Lung microvascular endothelial cell (primary cell): Measurements from ENCODE around the gene ASTN1. TPM values are rescaled to one million over a fixed set of nuclear protein-coding genes. Genes with fewer than 3 reads are reported as not detected.

Experiments used
- DNase-seq, 2 donors: peaks; one replicate each; pipeline versions ENCODE4 v3.0.0 to v3.0.0-alpha.2; 2010; ENCODE audit warnings: low read depth in 2 of 2
- total RNA-seq: library from RNA; depleted of rRNA; stranded (reverse); fragments of >200 nt; gene quantifications from 2 replicates; pipeline ENCODE4 v1.2.1, GENCODE V29; 2014

Gene ASTN1
- total RNA-seq, 1 donor from 2014 or later = not detected

- DNase-seq = no peak
These were observed 120.9 kb downstream of the ASTN1 start for GRCh38 chr1:177043597-177043996.

GRCh38 chr1:177035586-177035985 lies 128.9 kb downstream of the ASTN1 start:
- no peak for DNase-seq

- no peak for DNase-seq
These were observed 130.9 kb downstream of the ASTN1 start for GRCh38 chr1:177033628-177034027.

- no peak for DNase-seq
These were observed 132.1 kb downstream of the ASTN1 start for GRCh38 chr1:177032434-177032833.

- no peak for DNase-seq
These were observed 139.9 kb downstream of the ASTN1 start for GRCh38 chr1:177024623-177025022.

- no peak for DNase-seq
These were observed 140.8 kb downstream of the ASTN1 start for GRCh38 chr1:177023726-177024125.

- no peak for DNase-seq
These were observed 141.3 kb downstream of the ASTN1 start for GRCh38 chr1:177023249-177023648.

- no peak for DNase-seq
These were observed 142.8 kb downstream of the ASTN1 start for GRCh38 chr1:177021687-177022086.

- no peak for DNase-seq
These were observed 143.5 kb downstream of the ASTN1 start for GRCh38 chr1:177020851-177021589.

GRCh38 chr1:177017287-177017852 lies 147.1 kb downstream of the ASTN1 start:
- no peak for DNase-seq

- no peak for DNase-seq
These were observed 150.2 kb downstream of the ASTN1 start for GRCh38 chr1:177014325-177014724.

- DNase-seq = no peak
These were observed 152.1 kb downstream of the ASTN1 start for GRCh38 chr1:177012342-177012925.

GRCh38 chr1:177011508-177011907 lies 153.0 kb downstream of the ASTN1 start:
- no peak for DNase-seq

- DNase-seq = no peak
These were observed 154.2 kb downstream of the ASTN1 start for GRCh38 chr1:177010211-177010825.

GRCh38 chr1:177008653-177009052 lies 155.9 kb downstream of the ASTN1 start:
- no peak for DNase-seq

- no peak for DNase-seq
These were observed 156.9 kb downstream of the ASTN1 start for GRCh38 chr1:177007437-177008161.

- no peak for DNase-seq
These were observed 161.6 kb downstream of the ASTN1 start for GRCh38 chr1:177002891-177003290.

- no peak for DNase-seq
These were observed 163.0 kb downstream of the ASTN1 start for GRCh38 chr1:177001556-177001955.

- DNase-seq = no peak
These were observed 166.2 kb downstream of the ASTN1 start for GRCh38 chr1:176998183-176998795.

- DNase-seq = no peak
These were observed 167.9 kb downstream of the ASTN1 start for GRCh38 chr1:176996456-176997090.
